SJSA1 (cell line): ENCODE data around the gene FRMD3. TPM values are rescaled to one million over a fixed set of nuclear protein-coding genes. Genes with fewer than 3 reads are reported as not detected.
A peak's percentile ranks its signal among the peaks of the same experiment; 100 is the strongest.

Source experiments
- DNase-seq, 2 experiments: peaks; one replicate each; pipeline ENCODE4 v3.0.0-alpha.2; 2015 to 2020; ENCODE audit warnings: low spot score in 2 of 2, low read depth in 1 of 2
- H3K27ac ChIP-seq: fragments of 250-450 bp; sonication (Bioruptor Pico); 2 replicates; pipeline ENCODE4 v1.5.1; 2020; ENCODE audit warnings: mild to moderate bottlenecking, moderate library complexity
- H3K27me3 ChIP-seq: fragments of 250-450 bp; sonication (Bioruptor Pico); replicated peaks from 2 replicates; pipeline ENCODE4 v1.5.1; 2020; ENCODE audit warnings: mild to moderate bottlenecking, moderate library complexity
- H3K36me3 ChIP-seq: fragments of 250-450 bp; sonication (Bioruptor Pico); 2 replicates; pipeline ENCODE4 v1.5.1; 2020; ENCODE audit warnings: mild to moderate bottlenecking
- H3K4me1 ChIP-seq: fragments of 250-450 bp; sonication (Bioruptor Pico); replicated peaks from 2 replicates; pipeline ENCODE4 v1.6.1; 2021; ENCODE audit warnings: mild to moderate bottlenecking
- H3K4me3 ChIP-seq: fragments of 250-450 bp; sonication (Bioruptor Pico); 2 replicates; pipeline ENCODE4 v1.5.1; 2020; ENCODE audit warnings: mild to moderate bottlenecking
- H3K9me3 ChIP-seq: fragments of 250-450 bp; sonication (Bioruptor Pico); replicated peaks from 2 replicates; pipeline ENCODE4 v1.5.1; 2020; ENCODE audit warnings: mild to moderate bottlenecking
- total RNA-seq: library from RNA; depleted of rRNA; stranded (reverse); fragments of >200 nt; shearing (Covaris generic); gene quantifications from 2 replicates; pipeline ENCODE4 v1.2.3, GENCODE V29; 2014

Gene FRMD3
- total RNA-seq, 1 experiment from 2014 or later = 15.5 TPM

DNA sequence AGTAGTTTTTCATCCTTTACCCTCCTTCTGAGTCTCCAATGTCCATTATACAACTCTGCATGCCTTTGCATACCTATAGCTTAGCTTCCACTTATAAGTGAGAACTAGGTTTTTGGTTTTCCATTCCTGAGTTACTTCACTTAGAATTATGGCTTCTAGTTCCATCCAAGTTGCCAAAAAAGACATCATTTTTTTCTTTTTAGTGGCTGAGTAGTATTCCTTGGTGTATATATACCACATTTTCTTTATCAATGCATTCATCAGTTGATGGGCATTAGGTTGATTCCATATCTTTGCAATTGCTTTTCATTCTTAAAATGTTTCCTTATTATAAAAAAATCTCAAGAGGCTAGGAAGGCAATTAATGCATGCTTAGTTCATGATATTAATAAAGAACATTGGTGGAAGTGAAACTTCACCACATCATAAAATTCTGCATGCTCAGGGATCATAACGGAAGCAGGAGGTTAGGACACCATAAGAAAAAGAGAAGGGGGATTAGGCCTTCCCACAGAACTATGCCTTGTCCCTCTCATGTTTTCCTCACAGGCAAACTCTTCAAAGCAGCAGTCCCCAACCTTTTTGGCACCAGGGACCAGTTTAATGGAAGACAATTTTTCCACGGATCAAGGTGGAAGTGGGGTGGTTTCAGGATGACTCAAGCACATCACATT, 105.2 kb downstream of the FRMD3 start:
- Histone ChIP-seq H3K9me3 (no peaks in the 10 kb centered on the region), H3K27me3 (no peaks in the 10 kb centered on the region), H3K4me1 (peaks cover 34% of the 10 kb centered on the region), H3K4me3 (no peak overlapping the region), H3K27ac (peak overlapping the region; percentile 27), H3K36me3 (no peaks in the 10 kb centered on the region)
- DNase-seq = no peak

DNA sequence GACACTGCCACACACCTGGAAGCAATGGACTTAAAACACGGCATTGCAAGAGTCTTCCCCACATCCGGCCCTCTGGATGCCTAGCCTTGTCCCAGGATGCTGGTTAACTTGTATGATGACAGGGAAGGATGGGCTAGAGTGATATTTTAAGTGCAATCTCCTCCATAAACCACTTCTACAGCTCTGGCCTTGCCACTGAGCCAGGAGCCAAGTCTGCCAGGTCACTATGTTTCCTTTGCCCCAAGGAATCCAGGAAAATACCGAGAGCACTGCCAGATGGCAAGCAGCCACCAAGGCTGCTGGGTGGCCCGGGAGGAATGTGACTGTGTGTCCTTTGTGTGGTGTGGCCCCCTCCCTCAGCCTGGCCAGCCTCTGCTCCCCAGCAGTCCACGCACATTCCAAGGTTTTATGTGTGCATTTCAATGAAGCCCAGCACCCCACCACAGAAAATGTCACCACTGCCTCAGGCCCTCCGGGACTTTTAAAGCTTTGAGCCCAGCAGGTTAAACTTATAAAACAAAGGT, 106.0 kb downstream of the FRMD3 start:
- Histone ChIP-seq H3K4me3 (no peak overlapping the region), H3K4me1 (peaks cover 34% of the 10 kb centered on the region), H3K27ac (peak overlapping the region; percentile 86), H3K36me3 (no peaks in the 10 kb centered on the region), H3K9me3 (no peaks in the 10 kb centered on the region), H3K27me3 (no peaks in the 10 kb centered on the region)
- DNase-seq = peak; percentile 96 to 97

DNA sequence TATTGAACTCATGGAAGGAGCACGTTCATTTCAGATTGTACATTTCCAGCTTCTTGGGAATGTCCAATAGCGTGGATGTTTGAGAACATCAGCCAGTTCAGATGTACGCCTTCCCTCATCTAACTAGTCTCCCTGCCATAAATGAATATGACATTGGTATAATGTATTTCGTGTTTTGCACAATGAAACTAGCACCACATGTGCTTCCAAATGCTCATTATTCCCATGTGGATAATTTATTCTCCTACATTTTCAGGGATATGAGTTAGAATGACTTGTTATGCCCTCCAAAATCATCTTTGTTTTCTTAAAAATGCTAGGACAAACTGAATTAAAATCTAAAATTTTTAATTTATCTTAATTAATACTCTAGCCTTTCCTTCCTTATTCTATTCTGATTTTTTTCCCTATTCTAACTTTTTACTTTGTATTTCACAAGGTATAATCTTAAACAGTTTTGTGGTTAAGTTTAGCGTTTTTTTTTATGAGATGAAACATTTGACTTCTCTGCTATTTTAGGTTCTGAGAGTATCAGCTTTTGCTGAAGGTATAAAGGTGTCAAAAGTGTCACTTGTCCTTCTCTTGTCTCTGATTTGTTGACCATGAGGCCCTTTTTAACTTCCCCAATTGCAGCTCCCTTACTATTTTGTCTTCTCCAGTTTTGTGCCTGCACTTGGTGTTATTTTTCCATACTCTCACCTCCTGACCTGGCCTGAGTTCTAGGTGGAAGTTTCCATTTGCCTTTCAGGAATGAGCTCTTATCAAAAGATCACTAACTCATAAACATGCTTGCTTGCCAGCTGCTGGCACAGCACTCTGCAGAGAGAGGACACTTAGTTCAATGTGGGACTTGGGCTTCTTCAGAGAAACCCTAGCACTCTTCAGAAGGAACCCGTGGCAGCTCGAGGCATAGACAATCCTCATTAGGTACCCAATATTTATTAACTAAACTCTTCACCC, 106.8 kb downstream of the FRMD3 start:
- H3K36me3 ChIP-seq = no peaks in the 10 kb centered on the region
- no peaks in the 10 kb centered on the region for H3K27me3 ChIP-seq
- peak overlapping the region; percentile 86 for H3K27ac ChIP-seq
- no peak overlapping the region for H3K4me3 ChIP-seq
- no peak for DNase-seq
- no peaks in the 10 kb centered on the region for H3K9me3 ChIP-seq
- peaks cover 34% of the 10 kb centered on the region for H3K4me1 ChIP-seq

DNA sequence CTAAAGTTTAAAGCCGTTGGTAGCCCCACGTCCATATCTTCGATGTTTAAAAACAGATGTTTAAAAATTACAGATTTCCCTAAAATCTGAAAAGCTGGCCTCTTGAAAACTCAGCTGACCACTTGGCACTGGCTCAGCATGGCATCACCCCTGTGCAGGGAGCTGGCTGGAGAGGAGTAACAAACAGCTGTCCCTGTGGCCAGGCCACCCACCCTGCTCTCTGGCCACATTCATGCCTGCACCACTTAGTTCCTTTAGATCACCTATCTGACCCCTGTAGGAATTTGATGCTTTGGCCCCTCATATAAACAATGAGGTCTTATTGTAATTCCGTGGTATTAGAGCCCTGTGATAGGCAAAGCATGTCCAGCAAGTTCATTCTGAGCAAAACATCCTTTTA, 107.5 kb downstream of the FRMD3 start:
- Histone ChIP-seq H3K4me1 (peaks cover 34% of the 10 kb centered on the region), H3K27me3 (no peaks in the 10 kb centered on the region), H3K27ac (peak overlapping the region; percentile 86), H3K9me3 (no peaks in the 10 kb centered on the region), H3K36me3 (no peaks in the 10 kb centered on the region), H3K4me3 (no peak overlapping the region)
- peak; percentile 89 to 92 for DNase-seq

DNA sequence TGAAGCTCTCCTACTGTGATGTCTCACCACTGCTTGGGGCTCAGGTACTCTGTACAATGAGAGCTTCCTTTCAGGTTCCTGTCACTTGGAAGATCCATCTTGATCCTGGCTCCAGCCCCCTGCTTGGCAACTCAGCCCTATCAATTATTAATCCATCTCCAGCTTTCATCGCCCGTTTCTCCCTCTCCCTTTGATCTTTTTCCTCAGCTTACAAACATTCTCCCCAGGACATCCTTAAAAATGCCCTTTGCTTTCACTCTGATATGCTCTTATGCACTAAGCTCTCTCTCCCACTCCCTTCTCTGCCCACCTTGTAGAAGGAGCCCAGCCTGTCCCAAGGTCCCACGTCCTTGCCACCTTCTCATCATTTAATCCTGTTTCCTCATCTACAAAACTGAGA, 109.0 kb downstream of the FRMD3 start:
- no peak for DNase-seq
- no peak overlapping the region for H3K4me3 ChIP-seq
- H3K27me3 ChIP-seq = no peaks in the 10 kb centered on the region
- H3K4me1 ChIP-seq = peaks cover 34% of the 10 kb centered on the region
- no peaks in the 10 kb centered on the region for H3K36me3 ChIP-seq
- H3K9me3 ChIP-seq = no peaks in the 10 kb centered on the region
- H3K27ac ChIP-seq = no peak overlapping the region

DNA sequence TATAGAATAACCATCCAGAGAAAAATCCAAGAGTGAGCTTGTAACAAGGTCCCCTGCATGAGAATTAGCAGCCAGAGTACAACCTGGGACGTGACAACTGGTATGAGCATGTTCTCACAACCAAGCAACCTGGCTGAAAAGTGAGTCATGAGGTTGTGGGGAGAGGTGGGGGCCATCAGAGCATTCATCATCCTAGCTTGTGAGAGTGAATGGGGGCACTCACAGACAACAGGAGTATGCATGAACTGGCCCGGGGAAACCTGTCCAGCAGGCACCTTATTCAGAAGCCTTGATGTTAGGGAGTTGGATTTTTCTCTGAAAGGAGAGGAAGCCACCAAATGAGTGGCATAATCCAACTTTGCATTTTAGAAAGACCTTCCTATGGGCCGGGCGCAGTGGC, 113.0 kb downstream of the FRMD3 start:
- Histone ChIP-seq H3K27me3 (no peaks in the 10 kb centered on the region), H3K4me1 (peaks cover 7% of the 10 kb centered on the region), H3K36me3 (peaks cover 3% of the 10 kb centered on the region; the same call in 1 of the 2 replicates), H3K9me3 (no peaks in the 10 kb centered on the region), H3K4me3 (no peak overlapping the region), H3K27ac (no peak overlapping the region)
- no peak for DNase-seq

DNA sequence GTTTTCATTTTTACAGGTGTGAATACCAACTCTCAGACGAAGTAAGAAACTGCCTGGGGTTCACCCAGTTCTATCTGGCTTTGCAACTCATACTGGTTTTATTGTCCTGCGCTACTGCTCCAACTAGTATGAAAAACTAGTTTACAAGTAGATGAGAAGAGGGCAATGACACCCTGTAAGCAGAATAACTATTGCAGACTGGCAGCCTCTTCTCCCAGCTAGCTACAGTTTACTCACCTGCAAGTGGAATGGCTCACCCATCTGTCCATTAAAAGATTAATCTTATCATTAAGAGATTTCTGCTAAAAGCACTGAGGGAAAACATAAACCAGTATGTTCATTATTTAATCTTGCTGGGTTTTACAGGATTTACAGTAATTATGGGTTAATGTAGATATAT, 113.4 kb downstream of the FRMD3 start:
- Histone ChIP-seq H3K27me3 (no peaks in the 10 kb centered on the region), H3K4me1 (peaks cover 5% of the 10 kb centered on the region), H3K36me3 (peaks cover 5% of the 10 kb centered on the region; the same call in 1 of the 2 replicates), H3K27ac (no peak overlapping the region), H3K4me3 (no peak overlapping the region), H3K9me3 (no peaks in the 10 kb centered on the region)
- no peak for DNase-seq

DNA sequence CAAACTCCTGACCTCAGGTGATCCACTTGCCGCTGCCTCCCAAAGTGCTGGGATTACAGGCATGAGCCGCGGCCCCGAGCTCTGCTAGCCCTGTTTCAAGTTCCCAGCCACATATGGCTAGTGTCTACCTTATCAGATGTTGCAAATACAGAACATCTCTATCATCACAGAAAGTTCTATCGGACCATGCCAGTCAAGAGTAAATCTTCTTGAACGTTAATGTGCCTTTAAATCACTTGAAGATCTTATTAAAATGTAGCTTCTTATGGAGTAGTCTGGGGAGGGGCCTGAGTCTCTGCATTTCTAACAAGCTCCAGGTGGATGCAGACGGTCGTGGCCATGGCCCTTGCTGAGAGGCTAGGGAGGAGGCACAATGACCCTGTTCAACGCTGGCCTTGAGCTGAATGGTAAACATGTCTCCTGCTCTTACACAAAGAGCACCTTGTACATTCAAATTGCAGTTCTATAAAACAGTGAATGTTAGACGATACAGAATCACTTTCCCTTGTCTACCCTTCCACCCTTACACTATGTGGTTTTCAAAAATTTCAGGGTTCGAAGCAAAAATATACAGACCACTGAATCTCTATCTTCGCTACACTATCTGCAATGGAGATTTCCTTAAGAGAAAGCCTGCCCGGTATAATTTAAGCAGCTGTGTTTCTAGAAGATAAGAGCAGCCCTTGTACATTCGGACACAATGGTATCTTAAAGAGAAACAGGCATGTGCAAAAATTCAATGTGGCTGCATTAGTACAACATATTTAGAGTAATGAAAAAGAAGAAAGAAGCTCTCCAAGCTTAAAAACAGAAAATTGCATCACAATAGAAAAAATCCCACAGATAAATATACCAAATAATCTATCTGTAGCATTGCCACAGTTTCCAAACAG, 114.1 kb downstream of the FRMD3 start:
- no peak for DNase-seq
- Histone ChIP-seq H3K36me3 (peaks cover 5% of the 10 kb centered on the region; the same call in 1 of the 2 replicates), H3K27me3 (no peaks in the 10 kb centered on the region), H3K9me3 (peaks cover 7% of the 10 kb centered on the region), H3K4me3 (no peak overlapping the region), H3K4me1 (peaks cover 4% of the 10 kb centered on the region), H3K27ac (no peak overlapping the region)

DNA sequence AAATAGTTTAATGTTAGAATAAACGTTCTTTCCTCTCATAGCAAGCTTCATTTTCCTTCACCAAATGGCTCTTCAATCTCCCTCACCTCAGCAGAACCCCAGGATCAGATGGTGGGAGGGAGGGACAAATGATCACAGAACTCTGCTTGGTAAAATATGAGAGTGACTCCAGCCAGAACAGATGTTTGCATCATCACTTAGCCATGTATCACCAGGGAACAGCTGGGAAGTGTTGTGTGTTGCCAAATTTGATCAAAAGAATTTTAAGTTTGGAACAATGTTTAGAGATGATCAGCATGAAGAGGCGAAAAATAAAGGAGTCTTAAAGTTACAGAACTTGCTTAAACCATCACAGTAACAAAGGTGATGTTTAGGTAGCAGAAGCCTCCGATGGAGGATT, 115.7 kb downstream of the FRMD3 start:
- Histone ChIP-seq H3K27ac (no peak overlapping the region), H3K4me1 (peaks cover 17% of the 10 kb centered on the region), H3K27me3 (no peaks in the 10 kb centered on the region), H3K4me3 (no peak overlapping the region), H3K36me3 (peaks cover 5% of the 10 kb centered on the region; the same call in 1 of the 2 replicates), H3K9me3 (peaks cover 13% of the 10 kb centered on the region)
- DNase-seq = no peak

DNA sequence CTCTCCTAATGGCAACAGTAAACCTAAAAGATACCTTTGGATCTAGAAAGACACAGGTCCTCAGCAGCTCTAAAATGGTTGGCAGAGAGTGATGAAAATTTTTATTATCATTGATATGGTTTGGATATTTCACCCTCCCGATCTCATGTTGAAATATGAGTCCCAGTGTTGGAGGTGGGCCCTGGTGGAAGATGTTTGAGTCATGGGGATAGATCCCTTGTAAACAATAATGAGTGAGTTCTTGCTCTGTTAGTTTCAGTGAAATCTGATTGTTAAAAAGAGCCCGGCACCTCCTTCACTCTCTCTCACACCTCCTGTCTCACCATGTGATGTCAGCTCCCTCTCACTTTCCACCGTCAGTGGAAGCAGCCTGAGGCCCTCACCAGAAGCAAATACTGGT, 117.7 kb downstream of the FRMD3 start:
- Histone ChIP-seq H3K4me1 (peaks cover 27% of the 10 kb centered on the region), H3K4me3 (no peak overlapping the region), H3K36me3 (peaks cover 5% of the 10 kb centered on the region), H3K27ac (no peak overlapping the region), H3K27me3 (no peaks in the 10 kb centered on the region), H3K9me3 (peaks cover 13% of the 10 kb centered on the region)
- DNase-seq = no peak

DNA sequence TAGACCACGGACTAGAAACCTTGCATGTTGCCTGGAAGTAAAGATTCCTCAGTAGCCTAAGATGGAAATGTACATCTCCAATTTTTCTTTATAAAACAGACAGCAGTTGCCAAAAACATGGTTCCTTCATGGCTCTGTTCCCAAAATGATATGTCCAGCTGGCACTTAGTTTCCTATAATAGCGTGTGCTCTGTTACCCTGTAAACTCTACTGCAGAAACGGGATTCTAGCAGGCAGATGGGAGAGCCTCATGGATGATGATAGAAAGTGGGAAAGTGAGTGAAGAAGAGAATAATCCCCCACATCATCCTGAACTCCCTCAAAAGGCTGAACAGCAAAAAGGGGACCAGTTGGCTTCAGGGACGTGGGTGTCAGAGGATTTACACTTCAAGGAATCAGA, 118.2 kb downstream of the FRMD3 start:
- Histone ChIP-seq H3K9me3 (peaks cover 13% of the 10 kb centered on the region), H3K4me3 (no peak overlapping the region), H3K36me3 (peaks cover 5% of the 10 kb centered on the region), H3K4me1 (peaks cover 27% of the 10 kb centered on the region), H3K27ac (no peak overlapping the region), H3K27me3 (no peaks in the 10 kb centered on the region)
- DNase-seq = no peak

DNA sequence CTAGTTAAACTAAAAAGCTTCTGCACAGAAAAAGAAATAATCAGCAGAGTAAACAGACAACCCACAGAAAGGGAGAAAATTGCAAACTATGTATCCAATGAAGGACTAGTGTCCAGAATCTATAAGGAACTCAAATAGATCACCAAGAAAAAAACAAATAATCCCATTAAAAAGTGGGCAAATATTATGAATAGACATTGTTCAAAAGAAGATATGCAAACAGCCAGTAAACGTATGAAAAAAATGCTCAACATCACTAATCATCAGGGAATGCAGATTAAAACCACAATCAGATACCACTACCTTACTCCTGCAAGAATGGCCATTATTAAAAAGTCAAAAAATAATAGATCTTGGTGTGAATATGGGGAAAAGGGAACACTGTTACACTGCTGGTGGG, 119.9 kb downstream of the FRMD3 start:
- H3K4me3 ChIP-seq = no peak overlapping the region
- H3K36me3 ChIP-seq = peaks cover 5% of the 10 kb centered on the region
- H3K27ac ChIP-seq = peak overlapping the region; percentile 57
- no peaks in the 10 kb centered on the region for H3K27me3 ChIP-seq
- DNase-seq = peak in 1 of 2 experiments; percentile 85
- H3K4me1 ChIP-seq = peaks cover 27% of the 10 kb centered on the region
- peaks cover 13% of the 10 kb centered on the region for H3K9me3 ChIP-seq

DNA sequence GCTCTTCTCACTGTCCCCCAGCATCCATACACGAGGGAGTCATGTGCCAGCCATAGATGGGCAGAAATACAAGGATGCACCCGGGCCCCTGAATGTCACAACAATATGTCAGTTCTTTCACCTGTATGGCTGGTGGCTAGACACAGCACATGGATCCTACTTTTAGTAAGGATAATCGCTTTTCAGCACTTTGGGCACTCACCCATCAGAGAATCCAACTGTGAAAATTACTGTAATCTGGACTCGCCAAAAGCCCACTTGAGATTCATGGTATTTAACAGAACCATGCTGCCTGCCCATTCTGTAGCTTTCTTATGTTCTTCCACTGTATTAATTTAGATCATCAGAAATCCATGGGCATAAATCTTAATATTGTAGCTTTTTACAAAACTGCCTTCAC, 124.8 kb downstream of the FRMD3 start:
- no peak overlapping the region for H3K27ac ChIP-seq
- DNase-seq = no peak
- H3K27me3 ChIP-seq = no peaks in the 10 kb centered on the region
- no peaks in the 10 kb centered on the region; the same call in 1 of the 2 replicates for H3K36me3 ChIP-seq
- H3K4me1 ChIP-seq = peaks cover 17% of the 10 kb centered on the region
- no peak overlapping the region for H3K4me3 ChIP-seq
- H3K9me3 ChIP-seq = no peaks in the 10 kb centered on the region
